Stimulated activated CD4-positive, alpha-beta T cell treated with anti-CD3 and anti-CD28 coated beads, Interleukin-15, amount 100 ng/mL, for 24 hours (primary cell): Measurements from ENCODE around the gene NUDT16L1.

Source experiments
- DNase-seq: peaks from one replicate; pipeline ENCODE4 v3.0.0-alpha.2; 2020

NUDT16L1 gene

DNA sequence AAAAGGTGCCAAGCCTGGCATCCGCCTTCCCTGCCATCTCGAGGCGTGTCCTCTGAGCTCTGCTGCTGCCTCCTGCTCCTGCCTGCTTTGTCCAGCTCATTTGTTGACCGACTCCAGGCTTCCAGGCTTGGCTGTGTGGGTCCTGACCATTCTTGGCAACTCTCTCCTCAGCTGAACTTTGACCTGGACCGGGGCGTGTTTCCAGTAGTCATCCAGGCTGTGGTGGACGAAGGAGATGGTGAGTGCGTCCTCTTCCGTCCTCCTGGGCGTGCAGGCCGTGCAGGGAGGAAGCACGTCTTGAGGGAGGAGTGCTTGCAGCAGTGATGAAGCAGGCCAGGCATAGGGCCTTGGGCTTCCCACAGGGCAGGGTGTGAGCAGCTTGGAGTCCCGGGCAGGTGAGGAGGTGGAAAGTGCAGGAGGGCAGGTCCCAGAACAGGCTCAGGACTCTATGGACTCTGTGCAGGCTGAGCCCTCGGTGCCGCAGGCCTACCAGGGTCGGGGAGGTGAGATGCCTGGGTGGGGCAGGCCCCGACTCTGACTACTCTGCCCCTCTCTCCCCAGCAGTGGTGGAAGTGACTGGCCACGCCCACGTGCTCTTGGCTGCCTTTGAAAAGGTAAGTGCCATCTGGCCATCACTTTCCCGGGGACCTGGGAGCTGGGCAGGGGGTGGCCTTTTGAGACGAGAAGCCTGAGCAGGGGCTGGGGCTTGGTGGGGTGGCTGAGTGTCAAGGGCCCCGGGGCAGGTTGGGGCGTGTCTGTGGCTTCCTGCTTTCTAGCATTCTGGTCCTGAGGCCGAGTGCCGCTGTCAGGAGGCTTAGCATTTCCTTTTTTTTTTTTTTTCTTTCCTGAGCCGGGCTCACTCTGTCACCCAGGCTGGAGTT is 28.6 kb upstream of the NUDT16L1 start:
- peak; percentile 69 for DNase-seq

DNA sequence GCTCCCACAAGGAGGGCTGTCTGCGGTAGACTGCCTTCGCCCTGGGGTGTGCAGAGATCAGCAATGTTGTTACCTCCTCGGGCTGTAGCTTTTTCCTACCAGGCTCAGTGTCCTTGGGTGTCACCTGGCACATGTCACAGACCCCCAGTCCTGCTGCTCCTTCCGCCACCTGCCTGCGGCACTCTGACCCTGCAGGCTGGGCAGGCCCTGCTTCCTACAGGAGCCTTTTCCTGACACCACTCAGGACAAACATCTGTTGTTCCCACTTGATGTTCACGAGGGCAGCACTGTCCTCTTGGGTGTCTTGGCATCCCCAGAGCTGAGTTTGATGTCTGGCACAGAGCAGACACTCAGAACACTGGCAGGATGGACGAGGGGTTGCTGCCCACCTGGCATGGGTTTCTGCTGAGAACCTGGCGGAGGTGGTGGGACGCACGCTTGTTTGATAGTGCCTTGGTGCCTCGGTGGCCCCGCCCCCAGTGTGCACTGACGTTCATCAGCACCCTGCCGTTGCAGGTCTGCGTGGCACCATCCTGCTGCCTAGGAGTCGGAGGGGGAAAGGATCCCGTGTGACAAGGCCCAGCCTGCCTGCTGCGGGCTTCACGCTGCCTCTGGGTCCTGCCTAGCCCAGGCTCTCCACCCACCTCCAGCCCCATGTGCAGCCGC is 26.7 kb upstream of the NUDT16L1 start:
- no peak for DNase-seq

DNA sequence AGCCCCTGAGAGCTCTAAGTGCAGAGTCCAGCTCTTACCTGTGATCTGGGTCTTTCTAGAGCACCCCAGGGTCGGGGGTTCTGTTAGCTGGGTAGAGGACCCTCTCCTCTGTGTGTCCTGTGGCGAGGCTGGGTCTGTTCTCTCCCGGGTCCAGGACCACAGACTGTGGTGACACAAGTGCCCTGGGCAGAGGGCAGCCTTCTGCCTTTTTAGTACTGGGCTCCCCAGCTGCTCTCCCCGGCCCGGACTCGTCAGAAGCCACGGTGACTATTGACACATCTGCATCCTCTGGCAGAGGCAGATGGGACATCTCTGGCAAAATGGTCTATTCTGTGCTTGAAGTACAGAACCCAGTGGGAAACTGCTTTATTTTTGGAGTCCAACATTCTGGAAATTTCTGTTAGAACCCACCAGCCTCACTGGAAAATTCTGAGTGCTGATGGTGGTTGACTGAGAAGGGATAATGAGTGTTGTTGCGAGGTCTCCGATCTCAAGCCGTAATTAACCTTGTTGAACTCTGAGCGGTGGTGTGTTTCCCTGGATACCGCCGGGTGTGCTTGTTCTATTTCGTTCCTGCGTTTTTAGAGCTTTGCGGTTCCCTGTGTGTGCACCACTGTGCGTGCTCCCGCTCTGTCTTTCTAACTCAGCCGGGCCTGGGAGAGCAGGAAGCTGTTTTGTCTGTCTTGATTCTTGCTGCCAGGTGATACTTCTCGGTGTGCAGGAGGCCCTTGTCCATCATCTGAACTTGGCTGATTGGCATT is 26.0 kb upstream of the NUDT16L1 start:
- DNase-seq, result no peak

DNA sequence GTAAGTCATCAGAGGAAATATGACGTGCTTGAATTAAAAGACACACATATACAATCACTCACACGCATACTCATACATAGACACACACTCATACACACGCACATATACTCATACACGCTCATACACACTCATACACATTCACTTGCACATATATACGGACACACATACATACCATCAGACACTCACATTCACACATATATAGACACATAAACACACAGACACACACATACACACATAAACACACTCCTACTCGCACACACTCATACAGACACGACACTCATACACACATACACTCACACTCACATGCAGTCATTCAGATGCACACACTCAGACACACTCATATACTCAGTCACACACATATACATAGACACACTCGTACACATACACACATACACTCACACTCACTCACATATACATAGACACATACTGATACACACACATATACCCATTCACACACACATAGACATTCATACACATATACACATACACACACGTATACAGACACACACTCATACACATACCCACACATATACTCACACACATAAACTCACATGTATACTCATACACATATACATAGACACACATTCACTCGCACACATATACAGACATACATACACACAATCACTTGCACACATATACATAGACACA is 24.9 kb upstream of the NUDT16L1 start:
- no peak for DNase-seq

DNA sequence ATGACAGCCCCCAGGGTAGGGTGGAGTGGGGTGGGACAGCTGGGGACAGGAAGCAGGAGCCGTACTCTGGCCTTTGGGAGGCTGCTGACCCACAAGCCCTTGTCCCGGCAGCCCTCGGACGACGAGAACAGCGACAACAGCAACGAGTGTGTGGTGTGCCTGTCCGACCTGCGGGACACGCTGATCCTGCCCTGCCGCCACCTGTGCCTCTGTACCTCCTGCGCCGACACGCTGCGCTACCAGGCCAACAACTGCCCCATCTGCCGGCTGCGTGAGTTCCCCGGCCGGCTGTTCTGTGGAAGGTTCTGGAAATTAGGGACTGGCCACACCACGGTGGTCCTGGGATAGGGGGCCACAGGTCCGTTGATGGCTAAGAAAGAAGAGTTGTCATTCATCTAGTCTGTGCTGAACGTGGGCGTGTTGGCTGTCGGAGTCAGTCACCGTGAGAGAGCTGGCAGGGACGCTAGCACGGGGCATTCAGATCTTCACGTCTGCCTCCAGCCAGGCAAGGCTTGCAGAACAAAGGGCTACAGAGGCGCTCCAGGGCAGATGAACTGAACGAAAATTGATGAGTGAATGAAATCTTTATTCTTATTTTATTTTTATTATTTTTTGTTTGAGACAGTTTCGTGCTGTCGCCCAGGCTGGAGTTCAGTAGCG is 19.8 kb upstream of the NUDT16L1 start:
- no peak for DNase-seq

GRCh38 chr16:4674926-4675530 is 18.3 kb upstream of the NUDT16L1 start:
- no peak for DNase-seq

DNA sequence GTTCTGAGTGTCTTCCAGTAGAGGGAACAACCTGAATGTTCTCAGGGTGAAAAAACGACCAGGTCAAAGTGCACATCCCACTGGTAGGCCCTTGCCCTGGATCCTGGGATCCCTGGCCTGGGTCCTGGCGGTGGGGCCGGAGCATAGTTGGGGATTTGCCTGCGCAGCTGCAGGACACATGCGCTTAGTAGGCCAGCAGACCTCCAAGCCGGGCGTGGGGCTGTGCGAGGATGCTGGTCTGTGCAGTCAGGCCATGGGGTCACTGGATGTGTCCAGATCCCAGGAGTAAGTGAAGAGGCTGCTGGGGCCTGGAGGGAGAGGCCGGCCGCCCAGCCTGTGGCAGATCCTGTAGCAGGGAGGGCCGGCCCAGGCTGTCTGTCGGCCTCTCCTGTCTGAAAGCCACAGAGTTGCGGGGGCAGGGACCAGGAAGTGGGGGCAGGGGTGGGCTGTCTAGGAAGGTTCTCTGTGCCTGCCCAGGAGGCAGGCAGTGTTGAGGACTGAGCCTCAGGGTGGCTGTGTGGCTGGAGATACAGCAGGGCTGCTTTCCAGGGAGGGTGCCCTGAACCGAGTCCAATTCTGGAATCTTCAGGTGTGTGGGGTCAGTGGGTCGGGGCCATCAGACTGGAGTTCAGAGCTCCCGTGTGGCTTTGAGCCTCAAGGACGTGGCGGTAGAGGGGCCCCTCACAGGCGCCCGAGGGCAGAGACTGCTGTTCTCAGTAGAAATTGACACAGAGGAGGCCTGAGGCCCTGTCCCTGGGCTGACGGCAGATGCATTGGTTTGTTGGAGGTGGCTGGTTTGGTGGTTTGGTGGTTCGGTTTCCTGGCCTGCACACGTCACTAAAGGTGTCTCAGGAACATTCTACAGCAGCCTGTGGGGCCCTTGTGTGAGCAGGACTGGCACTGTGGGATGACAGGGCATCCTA is 17.2 kb upstream of the NUDT16L1 start:
- DNase-seq, result peak; percentile 77

- no peak for DNase-seq
Observed at GRCh38 chr16:4676831-4677230, 16.5 kb upstream of the NUDT16L1 start.

DNA sequence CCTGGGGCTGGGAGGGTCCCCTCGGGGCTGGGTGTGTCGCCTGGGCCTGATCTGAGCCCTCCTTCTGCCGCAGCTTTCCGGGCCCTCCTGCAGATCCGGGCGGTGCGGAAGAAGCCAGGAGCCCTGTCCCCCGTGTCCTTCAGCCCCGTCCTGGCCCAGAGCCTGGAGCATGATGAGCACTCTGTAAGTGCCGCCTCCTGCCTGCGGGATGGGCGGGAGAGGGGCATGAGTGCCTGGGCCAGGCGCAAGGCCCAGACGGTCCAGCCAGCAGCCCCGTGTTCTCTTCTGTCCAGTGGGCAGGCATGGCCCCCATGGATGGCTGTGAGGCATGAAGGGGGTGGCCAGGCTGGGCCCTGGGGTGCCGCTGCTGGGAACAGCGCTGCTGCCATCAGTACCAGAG is 16.0 kb upstream of the NUDT16L1 start:
- no peak for DNase-seq

- no peak for DNase-seq
Observed at GRCh38 chr16:4677994-4678393, 15.4 kb upstream of the NUDT16L1 start.

- DNase-seq, result no peak
Observed at GRCh38 chr16:4678596-4678995, 14.8 kb upstream of the NUDT16L1 start.

- no peak for DNase-seq
Observed at GRCh38 chr16:4679156-4679849, 14.1 kb upstream of the NUDT16L1 start.

DNA sequence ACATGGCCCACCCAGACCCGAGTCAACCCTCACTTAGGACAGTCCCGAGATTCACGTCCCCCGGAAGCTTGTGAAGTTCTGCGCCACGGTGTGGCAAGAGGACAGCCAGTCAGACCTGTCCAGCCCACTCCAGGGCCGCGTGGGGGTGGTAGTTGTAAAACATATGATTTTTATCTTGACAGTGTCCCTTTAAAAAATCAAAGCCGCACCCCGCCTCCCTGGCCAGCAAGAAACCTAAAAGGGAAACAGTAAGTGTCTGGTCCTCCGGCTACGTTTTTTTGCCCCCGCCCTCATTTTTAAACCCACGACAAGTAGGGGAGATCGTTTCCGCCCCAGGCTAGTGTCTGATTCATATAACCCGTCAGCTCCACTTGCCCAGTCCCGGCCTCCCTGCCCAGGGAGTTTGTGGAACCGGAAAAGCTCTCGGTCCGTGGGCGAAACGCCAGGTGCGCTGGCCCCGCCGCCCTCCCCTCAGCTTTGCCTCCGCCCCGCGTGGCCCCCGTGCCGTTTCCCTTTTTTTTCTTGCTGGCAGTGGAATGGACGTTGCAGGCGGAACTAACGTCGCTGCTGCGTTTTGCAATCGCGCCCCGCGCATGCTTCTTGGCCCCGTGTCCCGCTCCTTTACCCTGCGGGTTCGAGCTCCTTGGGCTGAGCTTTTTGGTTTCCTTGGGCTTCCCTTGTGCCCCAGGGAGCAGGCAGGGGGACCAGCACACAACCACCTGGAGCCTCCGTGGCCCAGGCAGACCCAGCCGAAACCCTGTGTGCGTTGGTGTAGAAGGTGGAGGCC is 13.3 kb upstream of the NUDT16L1 start:
- no peak for DNase-seq

- DNase-seq, result no peak
Observed at GRCh38 chr16:4680673-4681470, 12.5 kb upstream of the NUDT16L1 start.

DNA sequence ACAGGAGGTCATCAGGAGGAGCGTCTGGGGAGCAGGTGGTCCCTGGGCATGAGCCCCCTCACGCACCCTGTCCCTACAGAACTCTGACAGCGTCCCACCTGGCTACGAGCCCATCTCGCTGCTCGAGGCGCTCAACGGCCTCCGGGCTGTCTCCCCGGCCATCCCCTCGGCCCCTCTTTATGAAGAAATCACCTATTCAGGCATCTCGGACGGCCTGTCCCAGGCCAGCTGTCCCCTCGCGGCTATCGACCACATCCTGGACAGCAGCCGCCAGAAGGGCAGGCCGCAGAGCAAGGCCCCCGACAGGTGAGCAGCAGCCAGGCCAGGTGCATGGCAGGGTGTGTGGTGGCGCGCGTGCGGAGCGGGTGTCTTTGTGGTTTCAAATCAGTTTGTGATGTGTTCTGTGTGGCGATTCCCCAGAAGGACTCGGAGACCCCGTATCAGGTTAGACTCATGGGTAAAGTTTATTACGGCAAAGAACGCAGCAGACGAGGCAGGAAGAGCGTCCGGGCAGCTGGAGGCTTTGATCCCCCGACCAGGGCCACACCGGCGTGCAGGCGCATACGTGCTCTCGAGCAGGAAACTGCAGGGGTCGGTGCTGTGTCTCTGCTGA is 11.8 kb upstream of the NUDT16L1 start:
- no peak for DNase-seq

GRCh38 chr16:4682084-4682591 is 11.2 kb upstream of the NUDT16L1 start:
- no peak for DNase-seq

GRCh38 chr16:4682616-4683254 is 10.6 kb upstream of the NUDT16L1 start:
- peak; percentile 63 for DNase-seq
